ENCODE measurements around the gene LIPH. TPM values are rescaled to one million over a fixed set of nuclear protein-coding genes. Genes with fewer than 3 reads are reported as not detected.

LIPH gene
- total and polyA plus RNA-seq, 2 of the 8 experiments (the other 6 are each of a cell fraction or from before 2014, with no cell fraction given), result 0.08 TPM; not detected in 1

GRCh38 chr3:185460719-185461350 lies 91.6 kb downstream of the LIPH start (continued):
- TF ChIP-seq MAFK (IDR thresholded peaks at IDR 0.05; ENCODE audit: low read depth, low read length) (no peak), ZNF274 (IDR thresholded peaks at IDR 0.05; ENCODE audit: borderline replicate concordance, extremely low read depth, low read length) (no peak), EGR1 (IDR thresholded peaks at IDR 0.05; ENCODE audit: borderline replicate concordance, low read depth, low read length) (no peak), CTBP2 (IDR thresholded peaks at IDR 0.05; ENCODE audit: borderline replicate concordance, insufficient read depth, insufficient read length, low read length) (no peak), POU5F1 (IDR thresholded peaks at IDR 0.05; ENCODE audit: low read depth, low read length) (no peak), SAP30 (IDR thresholded peaks at IDR 0.05; ENCODE audit: insufficient read depth, insufficient replicate concordance, low read length) (no peak), BACH1 (IDR thresholded peaks at IDR 0.05; ENCODE audit: low read length) (no peak), RAD21 (IDR thresholded peaks at IDR 0.05 in 1 of 2, conservative IDR thresholded peaks at IDR 0.05 in 1 of 2; ENCODE audit: low read depth in 2 of 2, low read length in 2 of 2) (peak; percentile 39 to 44), E2F6 (IDR thresholded peaks at IDR 0.05) (no peak)

All from H1 (cell line).